Nephron progenitor cell (in vitro differentiated cells): ENCODE results near the gene WAPL.

Source experiments
- DNase-seq: peaks from one replicate; pipeline ENCODE4 v3.0.0; 2021
- H3K27ac Mint-ChIP-seq: 2 replicates; pipeline ENCODE4 v1.8.0; 2021; ENCODE audit warnings: mild to moderate bottlenecking, moderate library complexity, mixed read lengths
- H3K27me3 Mint-ChIP-seq: 2 replicates; pipeline ENCODE4 v1.8.0; 2021; ENCODE audit warnings: mild to moderate bottlenecking, low read depth, mixed read lengths; ENCODE audit not compliant: poor library complexity
- H3K36me3 Mint-ChIP-seq: 2 replicates; pipeline ENCODE4 v1.8.0; 2021; ENCODE audit warnings: low read depth, mixed read lengths
- H3K4me1 Mint-ChIP-seq: 2 replicates; pipeline ENCODE4 v1.8.0; 2021; ENCODE audit warnings: mixed read lengths
- H3K4me3 Mint-ChIP-seq: 2 replicates; pipeline ENCODE4 v1.8.0; 2021; ENCODE audit warnings: mild to moderate bottlenecking, moderate library complexity, mixed read lengths
- H3K9me3 Mint-ChIP-seq: 2 replicates; pipeline ENCODE4 v1.8.0; 2021; ENCODE audit warnings: mild to moderate bottlenecking, moderate library complexity, mixed read lengths
- CTCF ChIP-seq: fragments of 200-600 bp; sonication (generic); IDR thresholded peaks from 2 replicates; pipeline ENCODE4 v1.5.0; 2021; ENCODE audit warnings: antibody characterized with exemption

The WAPL gene

DNA sequence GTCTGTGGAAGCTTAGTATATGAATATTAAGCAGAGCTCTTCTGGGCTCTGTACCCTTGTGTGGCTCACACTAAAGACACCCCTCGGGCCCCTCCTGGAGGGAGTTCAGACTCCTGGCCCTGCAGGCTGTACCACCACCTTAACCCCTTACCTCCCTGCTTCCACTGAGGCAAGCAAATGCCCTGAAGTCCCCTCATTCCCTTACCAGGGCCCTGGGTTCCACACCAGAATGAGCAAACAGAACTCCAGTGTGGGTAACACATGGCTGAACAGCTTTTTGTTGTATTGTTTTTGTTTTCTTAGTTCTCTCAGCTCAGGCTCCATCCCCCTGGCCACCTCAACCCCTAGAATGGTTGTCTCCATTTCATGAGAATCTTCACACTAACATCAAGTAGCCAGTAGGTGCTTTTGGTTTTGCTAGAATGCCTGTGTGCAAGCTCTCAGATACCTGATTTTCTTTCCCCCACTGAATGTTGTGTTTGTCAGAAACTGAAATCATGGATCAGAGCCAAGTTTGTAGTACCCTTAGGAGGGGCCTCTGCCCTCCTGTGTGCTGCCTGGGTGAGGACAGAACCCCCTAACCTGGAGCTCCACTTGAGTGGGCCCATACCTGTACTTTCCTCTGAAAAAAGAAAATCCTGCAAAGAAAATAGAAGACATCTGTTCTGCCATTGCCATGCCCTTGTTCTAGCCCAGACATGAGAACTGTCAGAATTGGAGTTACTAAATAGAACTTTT, 2.8 kb upstream of the WAPL start:
- no peaks in the 10 kb centered on the region for H3K9me3 Mint-ChIP-seq
- peaks cover 4% of the 10 kb centered on the region for H3K36me3 Mint-ChIP-seq
- H3K4me1 Mint-ChIP-seq, result peaks cover 48% of the 10 kb centered on the region
- no peak for DNase-seq
- peak overlapping the region; percentile 90 for H3K4me3 Mint-ChIP-seq
- H3K27ac Mint-ChIP-seq, result no peak overlapping the region
- no peak for TF ChIP-seq CTCF
- no peaks in the 10 kb centered on the region for H3K27me3 Mint-ChIP-seq

DNA sequence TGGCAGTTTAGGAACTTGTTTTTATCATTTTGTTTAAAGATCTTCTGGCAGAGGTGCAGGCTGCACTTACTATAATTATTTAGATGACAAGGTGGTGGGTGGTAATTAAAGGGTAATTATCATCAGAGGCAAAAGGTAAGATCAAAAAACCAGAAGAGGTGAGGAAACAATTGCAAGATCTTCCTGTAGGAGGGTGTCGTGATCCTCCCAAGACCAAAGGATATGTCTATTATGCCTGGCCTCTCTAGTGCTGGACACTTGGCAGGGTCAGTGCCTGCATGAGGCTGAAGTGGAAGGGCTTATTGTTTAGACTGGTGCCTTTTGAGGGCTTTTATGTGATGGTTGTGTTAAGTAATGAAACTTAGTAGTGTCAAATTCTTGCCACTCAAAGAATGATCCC, 1.8 kb upstream of the WAPL start:
- Mint-ChIP-seq H3K27me3 (no peaks in the 10 kb centered on the region), H3K27ac (no peak overlapping the region), H3K9me3 (no peaks in the 10 kb centered on the region), H3K36me3 (peaks cover 13% of the 10 kb centered on the region), H3K4me1 (peaks cover 55% of the 10 kb centered on the region), H3K4me3 (peak overlapping the region; percentile 90)
- DNase-seq, result peak; percentile 15
- TF ChIP-seq CTCF, result peak; percentile 53

GRCh38 chr10:86522510-86522855, 891 bp upstream of the WAPL start:
- peaks cover 22% of the 10 kb centered on the region for H3K36me3 Mint-ChIP-seq
- no peak for DNase-seq
- H3K9me3 Mint-ChIP-seq, result no peaks in the 10 kb centered on the region
- H3K4me3 Mint-ChIP-seq, result peak overlapping the region; percentile 90
- no peak for TF ChIP-seq CTCF
- no peaks in the 10 kb centered on the region for H3K27me3 Mint-ChIP-seq
- peaks cover 55% of the 10 kb centered on the region for H3K4me1 Mint-ChIP-seq
- no peak overlapping the region for H3K27ac Mint-ChIP-seq

- Mint-ChIP-seq H3K9me3 (no peaks in the 10 kb centered on the region), H3K4me3 (peak overlapping the region; percentile 98), H3K27me3 (no peaks in the 10 kb centered on the region), H3K4me1 (peaks cover 55% of the 10 kb centered on the region), H3K36me3 (peaks cover 36% of the 10 kb centered on the region), H3K27ac (peak overlapping the region; percentile 97)
- TF ChIP-seq CTCF, result no peak
- DNase-seq, result peak; percentile 55
Measured at GRCh38 chr10:86520871-86521677, 518 bp downstream of the WAPL start.

DNA sequence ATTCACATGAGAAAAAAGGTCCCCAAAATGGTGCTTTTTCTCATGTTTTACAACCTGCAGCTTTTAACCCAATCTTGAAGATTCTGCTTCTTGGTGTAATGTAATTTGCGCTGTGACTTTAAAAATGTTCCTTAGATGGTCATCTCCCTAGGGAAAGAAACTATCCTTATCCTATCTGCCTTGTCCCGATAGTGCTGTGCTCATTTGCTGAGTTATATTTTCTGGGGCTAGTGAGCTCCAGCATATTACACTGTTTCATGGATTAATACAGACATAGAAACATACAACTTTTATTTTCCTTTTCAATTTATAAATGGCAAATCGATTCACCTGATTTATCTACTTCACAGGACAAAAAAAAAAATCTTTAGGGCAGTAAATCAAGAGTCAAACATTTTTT, 2.8 kb downstream of the WAPL start:
- no peak for TF ChIP-seq CTCF
- no peaks in the 10 kb centered on the region for H3K27me3 Mint-ChIP-seq
- H3K4me3 Mint-ChIP-seq, result peak overlapping the region; percentile 58
- peaks cover 55% of the 10 kb centered on the region for H3K36me3 Mint-ChIP-seq
- peaks cover 38% of the 10 kb centered on the region for H3K4me1 Mint-ChIP-seq
- peak overlapping the region; percentile 41 for H3K27ac Mint-ChIP-seq
- no peaks in the 10 kb centered on the region for H3K9me3 Mint-ChIP-seq
- DNase-seq, result no peak
